H1 (cell line): ENCODE measurements around the gene SCYL1. TPM values are rescaled to one million over a fixed set of nuclear protein-coding genes. Genes with fewer than 3 reads are reported as not detected.

Source experiments
- CTCF ChIA-PET: fragments of 300-600 bp; sonication (Branson Sonifier 250); formaldehyde crosslinking; loops from one replicate; lab custom pipeline; 2021; ENCODE audit not compliant: partially characterized antibody; lab: Charles Lee
- POLR2A ChIA-PET: fragments of 300-600 bp; sonication (Branson Sonifier 250); formaldehyde crosslinking; loops from one replicate; lab custom pipeline; 2021; ENCODE audit warnings: inconsistent platforms; ENCODE audit not compliant: partially characterized antibody; lab: Charles Lee
- DNase-seq, 2 experiments: peaks; one replicate each; pipeline versions ENCODE4 v3.0.0 to v3.0.0-alpha.2; 2010 to 2022; ENCODE audit warnings: low spot score in 2 of 2, low read depth in 1 of 2, mixed read lengths in 1 of 2
- FAIRE-seq: peaks from 2 replicates; lab custom pipeline; 2011; peaks lifted over from hg19 to GRCh38; lab: Jason Lieb, UNC
- H2AFZ ChIP-seq: 2 replicates; pipeline ENCODE4 v1.8.1; 2012; ENCODE audit warnings: low read length, inconsistent platforms
- H2AK5ac ChIP-seq: 2 replicates; pipeline ENCODE4 v1.6.1; 2013; ENCODE audit warnings: low read depth, low read length
- H2BK120ac ChIP-seq: replicated peaks from 2 replicates; pipeline ENCODE3; 2013; ENCODE audit warnings: low read depth, low read length, inconsistent platforms
- H2BK12ac ChIP-seq: 2 replicates; pipeline ENCODE4 v1.6.1; 2013; ENCODE audit warnings: low read depth, low read length
- H2BK15ac ChIP-seq: 2 replicates; pipeline ENCODE4 v1.6.1; 2013; ENCODE audit warnings: low read length
- H2BK20ac ChIP-seq: 2 replicates; pipeline ENCODE4 v1.6.1; 2013; ENCODE audit warnings: low read length
- H2BK5ac ChIP-seq: 2 replicates; pipeline ENCODE4 v1.6.1; 2013; ENCODE audit warnings: low read depth, low read length
- H3K14ac ChIP-seq: 2 replicates; pipeline ENCODE4 v1.6.1; 2013; ENCODE audit warnings: inconsistent platforms; ENCODE audit not compliant: insufficient read length
- H3K18ac ChIP-seq: 2 replicates; pipeline ENCODE4 v1.6.1; 2013; ENCODE audit warnings: low read length; ENCODE audit errors: extremely low read depth
- H3K23ac ChIP-seq: 2 replicates; pipeline ENCODE4 v1.6.1; 2013; ENCODE audit warnings: inconsistent platforms; ENCODE audit not compliant: insufficient read length
- H3K23me2 ChIP-seq: 2 replicates; pipeline ENCODE4 v1.6.1; 2013; ENCODE audit warnings: low read depth, low read length
- H3K27ac ChIP-seq: 2 replicates; pipeline ENCODE4 v1.6.1; 2011; ENCODE audit warnings: low read depth, low read length, inconsistent platforms
- H3K27me3 ChIP-seq, 4 experiments: replicated peaks in 1 of 4; 1 replicate in 1 of 4; 2 replicates in 3 of 4; pipeline versions ENCODE4 v1.6.1 to v1.8.1; 2011 to 2013; ENCODE audit warnings: low read length in 3 of 4, mild to moderate bottlenecking in 3 of 4, inconsistent platforms in 2 of 4, mixed read lengths in 2 of 4, moderate library complexity in 1 of 4; ENCODE audit not compliant: control insufficient read depth in 3 of 4, insufficient read depth in 3 of 4; ENCODE audit errors: extremely low read depth in 1 of 4
- H3K36me3 ChIP-seq, 4 experiments: 2 replicates each; pipeline versions ENCODE4 v1.6.1 to v1.8.1; 2011 to 2013; ENCODE audit warnings: mild to moderate bottlenecking in 4 of 4, low read length in 3 of 4, moderate library complexity in 2 of 4, control low read depth in 1 of 4, inconsistent platforms in 1 of 4; ENCODE audit not compliant: insufficient read depth in 4 of 4, control insufficient read depth in 2 of 4
- H3K4ac ChIP-seq: replicated peaks from 2 replicates; pipeline ENCODE3; 2013; ENCODE audit warnings: low read length, low read depth, mixed read lengths, inconsistent platforms; ENCODE audit not compliant: insufficient read length
- H3K4me1 ChIP-seq, 4 experiments: replicated peaks in 1 of 4; 1 replicate in 1 of 4; 2 replicates in 3 of 4; pipeline versions ENCODE4 v1.6.1 to v1.8.1; 2011 to 2013; ENCODE audit warnings: low read length in 3 of 4, inconsistent platforms in 2 of 4, mixed read lengths in 1 of 4; ENCODE audit not compliant: insufficient read depth in 4 of 4, control insufficient read depth in 3 of 4
- H3K4me2 ChIP-seq, 2 experiments: 2 replicates each; pipeline versions ENCODE4 v1.6.1 to v1.8.1; 2011 to 2013; ENCODE audit warnings: low read depth in 2 of 2, low read length in 2 of 2, control low read depth in 1 of 2, inconsistent platforms in 1 of 2, mild to moderate bottlenecking in 1 of 2; ENCODE audit not compliant: insufficient read depth in 1 of 2
- H3K4me3 ChIP-seq, 4 experiments: fragments of 200-600, 300-600 bp in 1 of 4; sonication (generic), shearing (Covaris generic), sonication (Bioruptor Twin) in 1 of 4; 2 replicates each; pipeline versions ENCODE4 v1.5.1 to v1.8.1; 2011 to 2016; ENCODE audit warnings: low read length in 4 of 4, low read depth in 3 of 4, control low read depth in 2 of 4, inconsistent platforms in 2 of 4, mild to moderate bottlenecking in 2 of 4, mixed read lengths in 1 of 4, moderate library complexity in 1 of 4; ENCODE audit not compliant: insufficient read depth in 2 of 4; ENCODE audit errors: extremely low read depth in 1 of 4
- H3K56ac ChIP-seq: replicated peaks from 2 replicates; pipeline ENCODE3; 2013; ENCODE audit warnings: low read depth, mild to moderate bottlenecking, mixed read lengths, low read length, inconsistent platforms; ENCODE audit not compliant: insufficient read length
- H3K79me1 ChIP-seq: 2 replicates; pipeline ENCODE4 v1.6.1; 2013; ENCODE audit warnings: low read depth, low read length, control low read depth
- H3K79me2 ChIP-seq, 2 experiments: 2 replicates each; pipeline versions ENCODE4 v1.6.1 to v1.8.1; 2012 to 2013; ENCODE audit warnings: low read length in 2 of 2, mild to moderate bottlenecking in 2 of 2, inconsistent platforms in 1 of 2; ENCODE audit not compliant: insufficient read depth in 2 of 2, control insufficient read depth in 1 of 2
- H3K9ac ChIP-seq, 4 experiments: replicated peaks in 1 of 4; 1 replicate in 1 of 4; 2 replicates in 3 of 4; pipeline versions ENCODE4 v1.6.1 to v1.8.1; 2011 to 2013; ENCODE audit warnings: low read depth in 3 of 4, low read length in 3 of 4, control low read depth in 2 of 4, mild to moderate bottlenecking in 2 of 4, moderate library complexity in 2 of 4, inconsistent platforms in 1 of 4; ENCODE audit errors: extremely low read depth in 1 of 4
- H3K9me3 ChIP-seq, 2 experiments: 2 replicates each; pipeline versions ENCODE4 v1.6.1 to v1.8.1; 2012 to 2013; ENCODE audit warnings: mild to moderate bottlenecking in 2 of 2, moderate library complexity in 2 of 2, control low read depth in 1 of 2, inconsistent platforms in 1 of 2, low read depth in 1 of 2, low read length in 1 of 2, mixed read lengths in 1 of 2; ENCODE audit not compliant: insufficient read depth in 2 of 2
- H4K20me1 ChIP-seq, 2 experiments: replicated peaks in 1 of 2; 2 replicates each; pipeline versions ENCODE3 to v1.8.1; 2011 to 2013; ENCODE audit warnings: inconsistent platforms in 2 of 2, low read length in 2 of 2, mild to moderate bottlenecking in 1 of 2; ENCODE audit not compliant: insufficient read depth in 2 of 2, control insufficient read depth in 1 of 2
- H4K5ac ChIP-seq: 2 replicates; pipeline ENCODE4 v1.6.1; 2013; ENCODE audit warnings: low read length, low read depth, mixed read lengths, inconsistent platforms; ENCODE audit not compliant: insufficient read length
- H4K8ac ChIP-seq: 2 replicates; pipeline ENCODE4 v1.8.0; 2013; ENCODE audit warnings: mild to moderate bottlenecking, moderate library complexity, low read length, inconsistent platforms; ENCODE audit not compliant: insufficient read depth; ENCODE audit errors: extremely low read depth
- H4K91ac ChIP-seq: replicated peaks from 2 replicates; pipeline ENCODE3; 2013; ENCODE audit warnings: low read length, mixed read lengths, inconsistent platforms; ENCODE audit not compliant: insufficient read length
- POLR2AphosphoS5 ChIP-seq: IDR thresholded peaks from 2 replicates; pipeline ENCODE4 v1.6.1; 2011; ENCODE audit warnings: low read depth, low read length
- WGBS, 2 experiments: shearing (Covaris generic) in 1 of 2; methylation state at CpG; one replicate each; pipeline versions ENCODE4 v1.1.6 to v1.1.7; 2013 to 2015; ENCODE audit warnings: low lambda C conversion rate in 2 of 2, mixed read lengths in 2 of 2, inconsistent platforms in 1 of 2, low coverage in 1 of 2, missing lambda C conversion rate in 1 of 2; ENCODE audit not compliant: insufficient replicate concordance in 2 of 2, insufficient coverage in 1 of 2, insufficient read length in 1 of 2; ENCODE audit errors: extremely low coverage in 1 of 2, missing lambda C conversion rate in 1 of 2; 5-methylcytosine and 5-hydroxymethylcytosine counted together
- polyA plus RNA-seq, 7 experiments: library from polyadenylated mRNA; depleted of rRNA in 3 of 7; stranded (reverse) in 5 of 7; unstranded in 2 of 7; fragments of >200 nt in 5 of 7; fragments of 200-250 nt in 2 of 7; gene quantifications; 1 replicate in 5 of 7; 2 replicates in 1 of 7; 4 replicates in 1 of 7; pipeline versions ENCODE4 v1.2.1 to v1.2.3, GENCODE V29; 2011 to 2013; ENCODE audit warnings: missing spikeins in 2 of 7, mixed read lengths in 2 of 7
- total RNA-seq: library from RNA; stranded (reverse); fragmentation: NEBNext Ultra II Directional; extraction: Animal tissue kit (Norgen Biotek cat#: 25700); gene quantifications from 2 replicates; pipeline ENCODE4 v1.2.1, GENCODE V29; 2021
- TF ChIP-seq, protein P1 (sequence below): IDR thresholded peaks from 2 replicates; pipeline ENCODE4 v1.6.1; 2011; ENCODE audit warnings: low read depth, mild to moderate bottlenecking, low read length; ENCODE audit not compliant: insufficient read depth

The SCYL1 gene
- total and polyA plus RNA-seq, 2 of the 8 experiments (the other 6 are each of a cell fraction or from before 2014, with no cell fraction given), result 59.8 to 77.7 TPM

DNA sequence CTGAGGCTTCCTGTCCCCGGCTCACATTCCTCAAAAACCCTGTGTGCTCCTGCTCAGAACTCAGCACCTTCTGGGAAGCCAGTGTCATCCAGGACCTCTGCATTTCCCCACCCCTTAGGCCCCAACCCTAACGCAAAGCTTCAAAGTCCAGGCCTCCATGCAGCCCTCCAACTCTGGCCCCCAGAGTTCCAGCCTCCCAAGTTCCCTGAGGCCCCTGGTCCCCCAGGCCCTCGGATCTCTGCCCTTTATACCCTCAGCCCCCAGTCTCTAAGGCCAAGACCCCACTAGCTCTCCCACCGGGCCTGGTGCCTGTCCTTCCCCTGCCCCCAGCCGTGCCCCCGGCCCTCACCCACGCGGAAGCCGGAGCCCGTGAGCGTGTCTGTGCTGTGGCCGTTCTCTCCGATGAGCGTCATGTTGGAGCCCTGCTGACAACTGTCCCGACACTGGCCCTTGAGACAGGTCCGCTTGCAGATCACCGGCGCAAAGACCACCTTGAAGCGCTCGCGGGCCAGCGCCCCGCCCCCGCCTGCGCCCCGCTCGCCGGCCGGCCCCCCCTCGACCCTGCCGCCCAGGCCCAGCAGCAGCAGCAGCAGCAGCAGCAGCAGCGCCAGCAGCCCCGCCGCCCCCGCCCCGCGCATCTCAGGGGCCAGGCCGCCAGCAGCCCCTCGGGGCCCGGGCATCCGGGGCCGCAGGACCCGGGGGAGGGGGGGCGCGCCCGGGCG lies 32.6 kb downstream of the SCYL1 start:
- no peak for DNase-seq
- H3K14ac ChIP-seq, result no peak overlapping the region
- H2BK12ac ChIP-seq, result 0 out of 2 replicates have a peak overlapping the region, but pooled peaks have one; percentile 27
- H4K20me1 ChIP-seq, result peaks cover 0 to 1% of the 10 kb centered on the region in 2 experiments
- H3K56ac ChIP-seq, result no peak overlapping the region
- no peaks in the 10 kb centered on the region for H3K79me2 ChIP-seq
- no peak overlapping the region for H2AFZ ChIP-seq
- peaks cover 0 to 58% (median 44%) of the 10 kb centered on the region in 4 experiments; a peak in 6 of 7 replicates for H3K4me1 ChIP-seq
- ChIA-PET CTCF (interaction anchor here (1.0 to 6.9 kb wide), 9 partner anchors 11 to 78 kb away, joined by 3 to 78 read pairs (median 5); partner anchors contain the start of genes FAM89B and ZNRD2), POLR2A (interaction anchor here (0.6 to 1.6 kb wide), 7 partner anchors 9 to 56 kb away, joined by 3 to 5 read pairs (median 3); partner anchors contain the start of gene SCYL1)
- no peak for FAIRE-seq
- H3K27ac ChIP-seq, result no peak overlapping the region
- H3K4ac ChIP-seq, result no peak overlapping the region
- no peak overlapping the region for H2BK120ac ChIP-seq
- WGBS, 2 experiments, result 40% methylated on average over 15 of the region's 47 CpGs; no CpG with 5 or more reads in 1 of the 2 experiments
- no peak overlapping the region for H4K5ac ChIP-seq
- peaks cover 0 to 32% (median 22%) of the 10 kb centered on the region in 4 experiments; a peak in 5 of 7 replicates for H3K27me3 ChIP-seq
- H3K36me3 ChIP-seq, result no peaks in the 10 kb centered on the region
- peak overlapping the region; percentile 46; the same call in 1 of the 2 replicates for H2BK15ac ChIP-seq
- H3K23ac ChIP-seq, result no peak overlapping the region
- H2BK20ac ChIP-seq, result no peak overlapping the region
- no peak overlapping the region for H3K18ac ChIP-seq
- no peak overlapping the region for H2AK5ac ChIP-seq
- peak overlapping the region; percentile 15 to 77 (median 36); a peak in 5 of 8 replicates for H3K4me3 ChIP-seq
- no peaks in the 10 kb centered on the region for H3K9me3 ChIP-seq
- peak overlapping the region; percentile 62 to 84 for H3K4me2 ChIP-seq
- no peak overlapping the region; the same call in 1 of the 2 replicates for H2BK5ac ChIP-seq
- H3K79me1 ChIP-seq, result no peaks in the 10 kb centered on the region
- peak overlapping the region; percentile 20; the same call in 1 of the 2 replicates for H4K8ac ChIP-seq
- H4K91ac ChIP-seq, result peak overlapping the region; percentile 18
- peaks cover 10% of the 10 kb centered on the region; the same call in 1 of the 2 replicates for H3K23me2 ChIP-seq
- H3K9ac ChIP-seq, result no peak overlapping the region
- TF ChIP-seq POLR2AphosphoS5, result no peak
- TF ChIP-seq, protein P1, sequence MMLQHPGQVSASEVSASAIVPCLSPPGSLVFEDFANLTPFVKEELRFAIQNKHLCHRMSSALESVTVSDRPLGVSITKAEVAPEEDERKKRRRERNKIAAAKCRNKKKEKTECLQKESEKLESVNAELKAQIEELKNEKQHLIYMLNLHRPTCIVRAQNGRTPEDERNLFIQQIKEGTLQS, result no peak
